ENCODE measurements around the gene MPHOSPH9. TPM values are rescaled to one million over a fixed set of nuclear protein-coding genes. Genes with fewer than 3 reads are reported as not detected.

The MPHOSPH9 gene
- total and polyA plus RNA-seq, 2 donors (not counting 3 experiments of a cell fraction or from before 2014, with no cell fraction given) = 7.8 to 42.4 TPM

- Histone ChIP-seq H3K36me3 (ENCODE audit: control insufficient read depth in 2 of 2, extremely low read depth in 1 of 2, insufficient read depth in 2 of 2, low read length in 2 of 2) (no peaks in the 10 kb centered on the region), H3K4me3 (replicated peaks in 1 of 3; ENCODE audit: insufficient read depth in 1 of 3, low read depth in 1 of 3, low read length in 3 of 3) (no peak overlapping the region), H3K9ac (replicated peaks; ENCODE audit: extremely low read depth, insufficient read depth, low read length) (no peak overlapping the region), H3K4me2 (ENCODE audit: insufficient read depth, low read length) (peak overlapping the region; percentile 17), H3K27ac (ENCODE audit: insufficient read depth, low read depth, low read length) (no peak overlapping the region), H2AFZ (ENCODE audit: low read depth, low read length) (no peak overlapping the region), H3K79me2 (ENCODE audit: control insufficient read depth, insufficient read depth, low read length) (peaks cover 29% of the 10 kb centered on the region), H3K9me3 (replicated peaks; ENCODE audit: control insufficient read depth, insufficient read depth, low read length) (no peaks in the 10 kb centered on the region), H3K9me1 (replicated peaks; ENCODE audit: control insufficient read depth, extremely low read depth, insufficient read depth, low read length) (no peaks in the 10 kb centered on the region), H4K20me1 (replicated peaks; ENCODE audit: control insufficient read depth, extremely low read depth, insufficient read depth, low read length) (no peaks in the 10 kb centered on the region), H3K27me3 (ENCODE audit: control insufficient read depth in 2 of 2, insufficient read depth in 2 of 2, low read length in 2 of 2) (no peaks in the 10 kb centered on the region), H3K4me1 (ENCODE audit: control insufficient read depth, extremely low read depth, insufficient read depth, low read length) (peaks cover 29% of the 10 kb centered on the region)
- DNase-seq (ENCODE audit: low read depth, low spot score) (peak; percentile 24), FAIRE-seq (peak; percentile 80)
- CTCF ChIA-PET = interaction anchor here (0.8 to 2.0 kb wide), 4 partner anchors 14 to 138 kb away, joined by 3 to 7 read pairs (median 4); no protein-coding TSS in a partner anchor
- TF ChIP-seq GATA2 (IDR thresholded peaks at IDR 0.05; ENCODE audit: insufficient read depth, insufficient read length, low read depth, low read length) (no peak), JUN (IDR thresholded peaks at IDR 0.05; ENCODE audit: borderline replicate concordance, insufficient read depth, insufficient read length, low read depth) (no peak), POLR2A (IDR thresholded peaks at IDR 0.05; ENCODE audit: low read depth, low read length) (no peak), FOS (IDR thresholded peaks at IDR 0.05; ENCODE audit: borderline replicate concordance, insufficient read depth, low read length) (peak; percentile 50), CTCF (IDR thresholded peaks at IDR 0.05; ENCODE audit: extremely low read depth in 1 of 2, insufficient read depth in 1 of 2, low read depth in 1 of 2, low read length in 2 of 2) (no peak), POLR2AphosphoS5 (IDR thresholded peaks at IDR 0.05; ENCODE audit: insufficient read depth, low read depth, low read length) (no peak), MYC (IDR thresholded peaks at IDR 0.05; ENCODE audit: low read depth, low read length) (no peak), MAX (IDR thresholded peaks at IDR 0.05; ENCODE audit: insufficient read depth, insufficient read length) (no peak)
- dilution Hi-C loops (cut with MboI; ENCODE audit: extremely low pct_ligation_motif_present, low sequenced_read_pairs) (no loop called here), intact Hi-C loops (cut with micrococcal nuclease) (loop anchor here (5.0 kb wide), 1 partner anchor 53 kb away; no protein-coding TSS in a partner anchor)
- POLR2A ChIA-PET = no interaction called here
- no TSS peak for BruUV-seq (replicated peaks)
Observed at GRCh38 chr12:123139926-123140675, 92.8 kb downstream of the MPHOSPH9 start.
